Activated CD8-positive, alpha-beta T cell treated with anti-CD3 and anti-CD28 coated beads for 36 hours (primary cell): ENCODE data around the gene OSTM1. TPM values are rescaled to one million over a fixed set of nuclear protein-coding genes. Genes with fewer than 3 reads are reported as not detected.

Experiments
- ATAC-seq: fragments of 200-7000 bp; cut with Tn5 transposase; one replicate; pipeline ENCODE4 v1.10.0; 2021; ENCODE audit warnings: mild to moderate bottlenecking, moderate library complexity
- CTCF ChIA-PET: fragments of 350-600 bp; sonication (Branson Sonifier 250); formaldehyde crosslinking; loops from one replicate; lab custom pipeline; 2021; ENCODE audit warnings: antibody characterized with exemption; lab: Charles Lee
- POLR2A ChIA-PET: fragments of 350-600 bp; sonication (Branson Sonifier 250); formaldehyde crosslinking; loops from one replicate; lab custom pipeline; 2021; ENCODE audit warnings: antibody characterized with exemption; lab: Charles Lee
- DNase-seq: peaks from one replicate; pipeline ENCODE4 v3.0.0-alpha.2; 2020
- H3K27ac Mint-ChIP-seq: one replicate; pipeline ENCODE4 v1.8.0; 2021; ENCODE audit warnings: mild to moderate bottlenecking, mixed read lengths
- H3K27me3 Mint-ChIP-seq: one replicate; pipeline ENCODE4 v1.8.0; 2021; ENCODE audit warnings: mixed read lengths
- H3K36me3 Mint-ChIP-seq: one replicate; pipeline ENCODE4 v1.8.0; 2021; ENCODE audit warnings: low read depth, mixed read lengths
- H3K4me1 Mint-ChIP-seq: one replicate; pipeline ENCODE4 v1.8.0; 2021; ENCODE audit warnings: low read depth, mixed read lengths
- H3K4me3 Mint-ChIP-seq: one replicate; pipeline ENCODE4 v1.8.0; 2021; ENCODE audit warnings: mild to moderate bottlenecking, moderate library complexity, mixed read lengths
- H3K9me3 Mint-ChIP-seq: one replicate; pipeline ENCODE4 v1.8.0; 2021; ENCODE audit warnings: mixed read lengths
- CTCF ChIP-seq: fragments of 200-600 bp; IDR thresholded peaks from one replicate; pipeline ENCODE4 v1.8.0; 2022; ENCODE audit warnings: antibody characterized with exemption, mild to moderate bottlenecking
- intact Hi-C: fragments of 100-400 bp; cut with micrococcal nuclease; formaldehyde crosslinking; loops from one replicate; pipeline ENCODE4 v1.10.0; 2022
- total RNA-seq, 2 experiments: library from RNA; stranded (reverse); gene quantifications; one replicate each; pipeline ENCODE4 v1.2.3, GENCODE V29; 2021

Gene OSTM1
- total RNA-seq, 2 experiments from 2014 or later = 7.2 to 7.5 TPM

GRCh38 chr6:108091288-108091687 is 16.7 kb upstream of the OSTM1 start:
- no peak overlapping the region for H3K4me3 Mint-ChIP-seq
- ChIA-PET CTCF (interaction anchor here (1.0 kb wide), 1 partner anchor 22 kb away, joined by 3 read pairs; no protein-coding TSS in a partner anchor), POLR2A (no interaction called here)
- H3K9me3 Mint-ChIP-seq = no peaks in the 10 kb centered on the region
- intact Hi-C loops = no loop called here
- H3K27ac Mint-ChIP-seq = no peak overlapping the region
- H3K27me3 Mint-ChIP-seq = peaks cover 23% of the 10 kb centered on the region
- no peaks in the 10 kb centered on the region for H3K36me3 Mint-ChIP-seq
- no peaks in the 10 kb centered on the region for H3K4me1 Mint-ChIP-seq
- no peak for TF ChIP-seq CTCF
- DNase-seq (no peak), ATAC-seq (no peak)

- Mint-ChIP-seq H3K4me1 (no peaks in the 10 kb centered on the region), H3K9me3 (no peaks in the 10 kb centered on the region), H3K27ac (no peak overlapping the region), H3K36me3 (no peaks in the 10 kb centered on the region), H3K27me3 (peaks cover 11% of the 10 kb centered on the region), H3K4me3 (no peak overlapping the region)
- no peak for TF ChIP-seq CTCF
- ChIA-PET POLR2A (interaction anchor here (0.9 kb wide), 1 partner anchor 169 kb away, joined by 3 read pairs; no protein-coding TSS in a partner anchor), CTCF (interaction anchor here (1.0 kb wide), 1 partner anchor 68 kb away, joined by 4 read pairs; no protein-coding TSS in a partner anchor)
- no peak for DNase-seq
- intact Hi-C loops = no loop called here
- no peak for ATAC-seq
Observed at GRCh38 chr6:108083349-108083748, 8.8 kb upstream of the OSTM1 start.

GRCh38 chr6:108082539-108082938 is 8.0 kb upstream of the OSTM1 start:
- no peak for DNase-seq
- H3K27me3 Mint-ChIP-seq = peaks cover 8% of the 10 kb centered on the region
- TF ChIP-seq CTCF = no peak
- intact Hi-C loops = no loop called here
- H3K9me3 Mint-ChIP-seq = no peaks in the 10 kb centered on the region
- POLR2A ChIA-PET = interaction anchor here (0.9 kb wide), 1 partner anchor 168 kb away, joined by 3 read pairs; no protein-coding TSS in a partner anchor
- H3K36me3 Mint-ChIP-seq = no peaks in the 10 kb centered on the region
- no peak overlapping the region for H3K4me3 Mint-ChIP-seq
- no peak for ATAC-seq
- H3K4me1 Mint-ChIP-seq = no peaks in the 10 kb centered on the region
- no peak overlapping the region for H3K27ac Mint-ChIP-seq
- CTCF ChIA-PET = interaction anchor here (0.9 to 1.0 kb wide), 2 partner anchors 69 to 102 kb away, joined by 3 to 4 read pairs; no protein-coding TSS in a partner anchor

GRCh38 chr6:108080010-108080780 is 5.7 kb upstream of the OSTM1 start:
- H3K27ac Mint-ChIP-seq = no peak overlapping the region
- DNase-seq (no peak), ATAC-seq (no peak)
- H3K4me3 Mint-ChIP-seq = no peak overlapping the region
- H3K4me1 Mint-ChIP-seq = peaks cover 4% of the 10 kb centered on the region
- no peak for TF ChIP-seq CTCF
- POLR2A ChIA-PET = interaction anchor here (0.5 to 0.6 kb wide), 2 partner anchors 106 to 258 kb away, joined by 3 read pairs; no protein-coding TSS in a partner anchor
- intact Hi-C loops = no loop called here
- H3K27me3 Mint-ChIP-seq = peaks cover 2% of the 10 kb centered on the region
- CTCF ChIA-PET = interaction anchor here (1.2 kb wide), 1 partner anchor 99 kb away, joined by 4 read pairs; no protein-coding TSS in a partner anchor
- H3K36me3 Mint-ChIP-seq = no peaks in the 10 kb centered on the region
- no peaks in the 10 kb centered on the region for H3K9me3 Mint-ChIP-seq

- Mint-ChIP-seq H3K36me3 (no peaks in the 10 kb centered on the region), H3K27ac (no peak overlapping the region), H3K4me1 (peaks cover 14% of the 10 kb centered on the region), H3K4me3 (no peak overlapping the region), H3K27me3 (peaks cover 2% of the 10 kb centered on the region), H3K9me3 (no peaks in the 10 kb centered on the region)
- intact Hi-C loops = no loop called here
- ATAC-seq = no peak
- TF ChIP-seq CTCF = no peak
- ChIA-PET POLR2A (no interaction called here), CTCF (no interaction called here)
- DNase-seq = no peak
Observed at GRCh38 chr6:108078191-108078590, 3.6 kb upstream of the OSTM1 start.
